ENCODE data around the gene PSMB7.
A peak's percentile ranks its signal among the peaks of the same experiment; 100 is the strongest.

Gene PSMB7

DNA sequence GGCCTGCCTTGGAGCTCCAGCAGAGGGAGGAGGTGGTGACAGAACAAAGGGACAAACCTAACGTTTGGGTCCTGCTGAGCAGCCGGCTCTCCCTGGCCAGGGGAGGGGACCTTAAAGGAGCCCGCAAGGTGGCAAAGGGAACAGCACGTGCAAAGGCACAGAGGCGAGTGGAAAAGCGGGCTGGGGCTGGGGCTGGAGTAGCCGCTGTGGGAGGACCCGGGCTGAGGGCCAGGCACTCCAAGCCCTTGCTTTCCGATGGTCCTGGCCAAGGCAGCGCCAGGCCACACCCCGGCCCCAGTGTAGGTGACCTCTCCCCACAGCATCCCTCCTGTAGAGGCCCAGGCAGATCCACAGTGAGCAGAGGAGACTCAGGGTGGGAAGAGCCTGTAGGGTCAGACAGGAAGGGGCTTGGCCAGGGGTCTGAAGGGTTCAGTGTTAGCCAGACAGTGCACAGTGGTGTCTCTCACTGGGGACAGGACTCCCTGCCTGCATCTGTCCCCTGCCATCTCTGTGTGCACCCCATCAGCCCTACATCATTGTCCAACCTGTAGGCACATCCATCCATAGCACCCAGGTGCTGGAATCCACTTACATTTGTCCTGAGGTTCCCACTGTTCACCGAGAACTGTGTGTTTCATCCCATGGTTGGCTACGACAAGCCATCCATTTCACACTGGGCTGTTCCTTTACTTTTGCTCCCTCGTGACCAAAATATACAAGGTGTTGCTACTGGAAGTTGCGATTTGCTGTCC lies 80.5 kb downstream of the PSMB7 start:
- Histone ChIP-seq H3K79me1 (replicated peaks; ENCODE audit: low read length, poor library complexity, severe bottlenecking) (peaks cover 46% of the 10 kb centered on the region), H2BK12ac (ENCODE audit: low read length in 2 of 2) (no peak overlapping the region), H4K91ac (ENCODE audit: low read length) (no peak overlapping the region), H3K4ac (ENCODE audit: low read depth in 1 of 2, low read length in 2 of 2) (no peak overlapping the region), H3K9ac (ENCODE audit: low read length) (no peak overlapping the region), H3K27ac (ENCODE audit: low read length, poor library complexity, severe bottlenecking) (no peak overlapping the region), H2AK5ac (ENCODE audit: low read length, severe bottlenecking) (no peak overlapping the region), H2BK15ac (ENCODE audit: low read depth, poor library complexity, severe bottlenecking) (no peak overlapping the region), H3K27me3 (ENCODE audit: control insufficient read depth in 1 of 2, insufficient read depth in 1 of 2, low read length in 2 of 2) (no peaks in the 10 kb centered on the region), H3K9me3 (ENCODE audit: control insufficient read depth, low read length) (peaks cover 14% of the 10 kb centered on the region), H2BK120ac (ENCODE audit: low read depth, low read length) (no peak overlapping the region), H3K4me1 (ENCODE audit: control insufficient read depth, insufficient read depth, low read depth, low read length) (peaks cover 5% of the 10 kb centered on the region), H3K4me2 (ENCODE audit: low read length, poor library complexity, severe bottlenecking) (no peak overlapping the region), H3K18ac (ENCODE audit: low read depth in 1 of 2, low read length in 2 of 2) (no peak overlapping the region), H3K4me3 (ENCODE audit: insufficient read depth in 1 of 2, low read depth in 1 of 2, low read length in 2 of 2) (no peak overlapping the region), H4K8ac (ENCODE audit: low read length) (no peak overlapping the region), H2AFZ (ENCODE audit: low read depth, low read length) (no peak overlapping the region), H3K23ac (ENCODE audit: low read length in 2 of 2) (no peak overlapping the region), H2BK5ac (ENCODE audit: low read depth, low read length, poor library complexity, severe bottlenecking) (no peak overlapping the region), H3K14ac (ENCODE audit: low read length in 2 of 2) (no peak overlapping the region), H3K36me3 (ENCODE audit: control insufficient read depth in 1 of 2, insufficient read depth in 2 of 2, low read depth in 1 of 2, low read length in 2 of 2) (peaks cover 93 to 97% of the 10 kb centered on the region in 2 experiments)
- WGBS, result 91% methylated on average over 12 of the region's 15 CpGs
- DNase-seq, result no peak

DNA sequence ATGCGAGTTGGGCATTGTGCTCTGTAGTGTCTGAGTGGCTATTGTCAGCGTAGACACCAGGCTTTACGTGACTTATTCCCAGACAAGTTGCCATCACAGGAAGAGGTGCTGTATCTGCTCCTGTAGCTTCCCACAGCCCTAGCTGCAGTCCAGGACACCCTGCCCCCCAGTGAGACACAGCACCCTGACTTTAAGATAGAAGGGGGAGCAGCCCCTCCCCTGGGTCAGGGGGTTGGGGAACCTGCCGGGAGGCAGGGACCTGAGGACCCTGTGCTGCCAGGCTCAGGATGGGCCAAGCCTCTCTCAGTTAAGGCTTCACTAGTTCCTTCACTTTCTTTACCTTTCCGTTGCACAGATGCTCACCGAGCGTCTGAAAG lies 82.1 kb downstream of the PSMB7 start:
- no peak overlapping the region for H2BK15ac ChIP-seq (ENCODE audit: low read depth, poor library complexity, severe bottlenecking)
- 97% methylated on average over 7 of the region's 7 CpGs for WGBS
- no peak overlapping the region for H2BK120ac ChIP-seq (ENCODE audit: low read depth, low read length)
- H3K23ac ChIP-seq (ENCODE audit: low read length in 2 of 2), result no peak overlapping the region
- peaks cover 13% of the 10 kb centered on the region for H3K9me3 ChIP-seq (ENCODE audit: control insufficient read depth, low read length)
- no peak overlapping the region for H2BK5ac ChIP-seq (ENCODE audit: low read depth, low read length, poor library complexity, severe bottlenecking)
- peaks cover 46% of the 10 kb centered on the region for H3K79me1 ChIP-seq (replicated peaks; ENCODE audit: low read length, poor library complexity, severe bottlenecking)
- H4K8ac ChIP-seq (ENCODE audit: low read length), result no peak overlapping the region
- no peak overlapping the region for H3K27ac ChIP-seq (ENCODE audit: low read length, poor library complexity, severe bottlenecking)
- no peak overlapping the region for H2AK5ac ChIP-seq (ENCODE audit: low read length, severe bottlenecking)
- H3K18ac ChIP-seq (ENCODE audit: low read depth in 1 of 2, low read length in 2 of 2), result no peak overlapping the region
- H3K4ac ChIP-seq (ENCODE audit: low read depth in 1 of 2, low read length in 2 of 2), result no peak overlapping the region
- H3K4me3 ChIP-seq (ENCODE audit: insufficient read depth in 1 of 2, low read depth in 1 of 2, low read length in 2 of 2), result no peak overlapping the region
- H3K4me2 ChIP-seq (ENCODE audit: low read length, poor library complexity, severe bottlenecking), result no peak overlapping the region
- no peak for DNase-seq
- peaks cover 94 to 99% of the 10 kb centered on the region in 2 experiments for H3K36me3 ChIP-seq (ENCODE audit: control insufficient read depth in 1 of 2, insufficient read depth in 2 of 2, low read depth in 1 of 2, low read length in 2 of 2)
- no peak overlapping the region for H4K91ac ChIP-seq (ENCODE audit: low read length)
- no peak overlapping the region for H2AFZ ChIP-seq (ENCODE audit: low read depth, low read length)
- no peaks in the 10 kb centered on the region for H3K4me1 ChIP-seq (ENCODE audit: control insufficient read depth, insufficient read depth, low read depth, low read length)
- H2BK12ac ChIP-seq (ENCODE audit: low read length in 2 of 2), result no peak overlapping the region
- H3K9ac ChIP-seq (ENCODE audit: low read length), result no peak overlapping the region
- no peak overlapping the region for H3K14ac ChIP-seq (ENCODE audit: low read length in 2 of 2)
- no peaks in the 10 kb centered on the region for H3K27me3 ChIP-seq (ENCODE audit: control insufficient read depth in 1 of 2, insufficient read depth in 1 of 2, low read length in 2 of 2)

DNA sequence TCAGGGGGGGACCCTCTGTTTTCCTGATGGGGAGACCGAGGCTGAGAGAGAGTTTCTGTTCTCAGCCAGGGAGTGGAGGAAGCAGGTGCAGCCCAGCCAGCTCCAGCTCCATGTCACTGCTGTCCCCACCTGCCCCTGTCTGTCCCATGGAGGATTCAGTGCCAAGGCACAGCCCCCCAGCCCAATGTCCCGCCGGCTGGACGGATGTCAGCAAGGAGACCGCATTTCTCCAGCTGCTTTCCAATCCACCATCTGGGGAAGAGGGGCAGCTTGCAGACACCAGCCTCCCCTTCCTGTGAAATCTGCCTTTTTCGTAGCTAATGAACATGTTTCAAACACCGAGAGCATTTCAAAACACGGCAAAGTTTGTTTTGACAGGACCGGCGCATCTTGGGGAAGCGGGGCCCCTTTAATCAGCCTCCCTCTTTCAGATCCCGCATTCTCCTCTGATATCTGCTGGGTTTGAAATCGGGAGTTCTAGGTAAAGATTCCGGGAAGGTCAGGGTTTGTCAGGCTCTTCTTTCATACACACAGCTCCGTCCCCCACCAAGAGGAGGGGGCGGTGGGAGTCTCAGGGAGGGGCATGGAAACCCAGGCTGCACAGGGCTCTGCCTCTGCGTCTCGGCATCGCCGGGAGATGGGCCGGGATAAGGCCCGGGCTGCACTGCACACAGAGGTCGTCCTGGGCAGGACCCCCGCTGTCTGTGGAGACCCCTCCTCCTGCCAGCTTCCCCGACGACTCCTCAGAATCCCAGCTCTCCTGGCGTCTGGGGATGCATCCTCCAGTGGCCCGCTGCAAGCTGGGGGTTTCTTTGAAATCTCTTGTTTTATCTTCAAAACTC lies 82.7 kb downstream of the PSMB7 start:
- H3K36me3 ChIP-seq (ENCODE audit: control insufficient read depth in 1 of 2, insufficient read depth in 2 of 2, low read depth in 1 of 2, low read length in 2 of 2), result peaks cover 94 to 99% of the 10 kb centered on the region in 2 experiments
- peak overlapping the region in 1 of 2 experiments; percentile 9 for H3K4me3 ChIP-seq (ENCODE audit: insufficient read depth in 1 of 2, low read depth in 1 of 2, low read length in 2 of 2)
- H2BK5ac ChIP-seq (ENCODE audit: low read depth, low read length, poor library complexity, severe bottlenecking), result no peak overlapping the region
- no peak for DNase-seq
- H2AK5ac ChIP-seq (ENCODE audit: low read length, severe bottlenecking), result no peak overlapping the region
- H3K4me2 ChIP-seq (ENCODE audit: low read length, poor library complexity, severe bottlenecking), result no peak overlapping the region
- peaks cover 47% of the 10 kb centered on the region for H3K79me1 ChIP-seq (replicated peaks; ENCODE audit: low read length, poor library complexity, severe bottlenecking)
- H3K18ac ChIP-seq (ENCODE audit: low read depth in 1 of 2, low read length in 2 of 2), result no peak overlapping the region
- 95% methylated on average over 27 of the region's 28 CpGs for WGBS
- no peak overlapping the region for H4K91ac ChIP-seq (ENCODE audit: low read length)
- no peak overlapping the region for H3K9ac ChIP-seq (ENCODE audit: low read length)
- peak overlapping the region in 1 of 2 experiments; percentile 27 for H3K23ac ChIP-seq (ENCODE audit: low read length in 2 of 2)
- no peak overlapping the region for H2AFZ ChIP-seq (ENCODE audit: low read depth, low read length)
- no peak overlapping the region for H3K27ac ChIP-seq (ENCODE audit: low read length, poor library complexity, severe bottlenecking)
- H3K4me1 ChIP-seq (ENCODE audit: control insufficient read depth, insufficient read depth, low read depth, low read length), result no peaks in the 10 kb centered on the region
- H3K9me3 ChIP-seq (ENCODE audit: control insufficient read depth, low read length), result peaks cover 7% of the 10 kb centered on the region
- H3K27me3 ChIP-seq (ENCODE audit: control insufficient read depth in 1 of 2, insufficient read depth in 1 of 2, low read length in 2 of 2), result no peaks in the 10 kb centered on the region
- no peak overlapping the region for H2BK15ac ChIP-seq (ENCODE audit: low read depth, poor library complexity, severe bottlenecking)
- no peak overlapping the region for H4K8ac ChIP-seq (ENCODE audit: low read length)
- no peak overlapping the region for H3K14ac ChIP-seq (ENCODE audit: low read length in 2 of 2)
- no peak overlapping the region for H2BK120ac ChIP-seq (ENCODE audit: low read depth, low read length)
- H2BK12ac ChIP-seq (ENCODE audit: low read length in 2 of 2), result no peak overlapping the region
- H3K4ac ChIP-seq (ENCODE audit: low read depth in 1 of 2, low read length in 2 of 2), result no peak overlapping the region

DNA sequence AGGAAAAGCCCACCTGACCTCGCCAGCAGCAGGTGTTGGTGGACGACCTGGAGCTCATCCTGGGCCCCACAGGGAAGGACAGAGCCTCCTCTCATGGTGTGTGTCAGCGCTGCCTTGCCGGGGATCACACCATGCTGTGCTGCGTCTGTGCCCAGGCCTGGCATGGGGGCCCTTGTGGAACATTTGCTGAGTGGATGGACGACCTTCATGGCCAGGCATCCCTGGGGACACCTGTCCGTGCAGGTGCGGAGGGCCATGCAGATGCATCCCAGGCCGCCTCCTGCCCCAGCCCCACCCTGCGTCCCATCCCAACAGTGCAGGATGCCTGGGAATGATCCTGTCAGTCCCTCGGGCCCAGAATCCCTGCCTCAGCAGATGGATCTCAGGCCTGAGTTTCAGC lies 83.7 kb downstream of the PSMB7 start:
- H3K4me3 ChIP-seq (ENCODE audit: insufficient read depth in 1 of 2, low read depth in 1 of 2, low read length in 2 of 2), result no peak overlapping the region
- no peak overlapping the region for H4K8ac ChIP-seq (ENCODE audit: low read length)
- H2BK120ac ChIP-seq (ENCODE audit: low read depth, low read length), result no peak overlapping the region
- H2BK15ac ChIP-seq (ENCODE audit: low read depth, poor library complexity, severe bottlenecking), result no peak overlapping the region
- H3K4me2 ChIP-seq (ENCODE audit: low read length, poor library complexity, severe bottlenecking), result no peak overlapping the region
- H2BK12ac ChIP-seq (ENCODE audit: low read length in 2 of 2), result no peak overlapping the region
- no peak overlapping the region for H4K91ac ChIP-seq (ENCODE audit: low read length)
- no peak overlapping the region for H2AFZ ChIP-seq (ENCODE audit: low read depth, low read length)
- peaks cover 2% of the 10 kb centered on the region for H3K4me1 ChIP-seq (ENCODE audit: control insufficient read depth, insufficient read depth, low read depth, low read length)
- no peak for DNase-seq
- peaks cover 52% of the 10 kb centered on the region for H3K79me1 ChIP-seq (replicated peaks; ENCODE audit: low read length, poor library complexity, severe bottlenecking)
- H3K9ac ChIP-seq (ENCODE audit: low read length), result no peak overlapping the region
- WGBS, result 91% methylated on average over 11 of the region's 11 CpGs
- no peaks in the 10 kb centered on the region for H3K9me3 ChIP-seq (ENCODE audit: control insufficient read depth, low read length)
- H2AK5ac ChIP-seq (ENCODE audit: low read length, severe bottlenecking), result no peak overlapping the region
- H3K18ac ChIP-seq (ENCODE audit: low read depth in 1 of 2, low read length in 2 of 2), result no peak overlapping the region
- H2BK5ac ChIP-seq (ENCODE audit: low read depth, low read length, poor library complexity, severe bottlenecking), result no peak overlapping the region
- H3K27me3 ChIP-seq (ENCODE audit: control insufficient read depth in 1 of 2, insufficient read depth in 1 of 2, low read length in 2 of 2), result no peaks in the 10 kb centered on the region
- peaks cover 96 to 99% of the 10 kb centered on the region in 2 experiments for H3K36me3 ChIP-seq (ENCODE audit: control insufficient read depth in 1 of 2, insufficient read depth in 2 of 2, low read depth in 1 of 2, low read length in 2 of 2)
- no peak overlapping the region for H3K14ac ChIP-seq (ENCODE audit: low read length in 2 of 2)
- H3K23ac ChIP-seq (ENCODE audit: low read length in 2 of 2), result no peak overlapping the region
- no peak overlapping the region for H3K4ac ChIP-seq (ENCODE audit: low read depth in 1 of 2, low read length in 2 of 2)
- H3K27ac ChIP-seq (ENCODE audit: low read length, poor library complexity, severe bottlenecking), result no peak overlapping the region

All from mesenchymal stem cell (in vitro differentiated cells and primary cell).